HG02885 (cell line): ENCODE measurements around the gene HAUS2.
"Not testable (repeated sequence)": the region's sequence is repeated elsewhere in the genome, so short reads cannot be mapped to it uniquely, and the experiment has no call there.

Experiments
- ATAC-seq: cut with Tn5 transposase; IDR thresholded peaks from one replicate; pipeline ENCODE4 v1.9.1; 2021; ENCODE audit warnings: mild to moderate bottlenecking; ENCODE audit not compliant: unreplicated experiment, poor library complexity

HAUS2 gene

GRCh38 chr15:42575188-42576039, 26.8 kb downstream of the HAUS2 start, which contains the start of gene STARD9:
STARD9 (plus strand) TSS chr15:42575606; CDS start chr15:42575716, 110 bp downstream.
- ATAC-seq = peak; percentile 93

DNA sequence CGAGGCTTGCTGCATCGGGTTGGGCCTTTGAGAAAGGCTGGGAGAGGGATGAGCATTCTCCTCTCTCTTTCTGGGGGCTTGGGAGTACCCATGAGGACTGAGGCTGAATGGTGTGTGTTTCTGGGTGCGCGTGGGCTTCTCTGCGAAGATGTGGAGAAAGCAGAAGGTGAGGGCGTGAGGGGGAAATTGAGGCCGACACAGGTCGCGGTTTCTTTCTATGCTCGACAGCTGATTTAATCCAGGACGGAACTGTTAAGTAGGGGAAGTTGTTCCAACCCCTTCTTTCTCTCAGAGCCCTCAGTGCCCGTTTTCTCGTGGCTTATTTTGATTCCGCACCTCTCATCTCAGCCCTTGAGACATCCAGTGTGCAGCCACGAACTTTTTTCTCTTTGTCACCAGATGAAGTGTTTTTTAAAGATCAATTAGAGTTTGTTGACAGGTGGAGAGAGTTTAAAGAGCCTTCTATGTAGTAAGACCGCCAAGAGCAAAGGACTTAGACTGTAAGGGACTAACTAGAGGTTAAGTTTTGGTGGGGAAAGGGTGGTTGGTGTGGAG, 27.5 kb downstream of the HAUS2 start:
- no peak for ATAC-seq

- no peak for ATAC-seq
Observed at GRCh38 chr15:42576776-42577175, 28.1 kb downstream of the HAUS2 start.

- no peak for ATAC-seq
Observed at GRCh38 chr15:42577514-42578031, 28.9 kb downstream of the HAUS2 start.

DNA sequence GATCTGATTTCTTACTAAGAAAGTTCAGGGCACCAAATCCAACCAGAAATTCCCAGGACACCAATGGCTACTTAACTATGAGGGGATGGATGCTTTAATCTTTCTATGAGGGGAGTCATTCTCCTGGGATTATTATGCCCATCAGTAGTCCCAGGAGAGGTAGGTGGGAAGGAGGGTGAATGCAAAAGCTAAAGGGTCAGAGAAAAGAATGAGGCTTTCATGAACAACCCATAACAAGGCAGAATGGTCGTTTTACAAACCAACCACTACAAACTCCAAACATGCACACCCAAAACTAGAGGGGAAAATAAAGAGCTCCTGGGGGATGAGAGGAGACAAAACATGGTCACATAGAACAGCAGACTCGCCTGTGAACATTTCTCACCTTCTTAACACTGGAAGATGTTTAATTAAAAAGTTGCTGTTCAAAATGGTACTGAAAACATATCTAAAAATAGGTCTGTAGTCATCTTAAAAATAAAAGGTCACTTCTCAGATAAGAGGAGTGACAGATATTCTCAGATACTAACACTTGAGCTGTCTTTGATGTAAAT, 30.4 kb downstream of the HAUS2 start:
- no peak for ATAC-seq

DNA sequence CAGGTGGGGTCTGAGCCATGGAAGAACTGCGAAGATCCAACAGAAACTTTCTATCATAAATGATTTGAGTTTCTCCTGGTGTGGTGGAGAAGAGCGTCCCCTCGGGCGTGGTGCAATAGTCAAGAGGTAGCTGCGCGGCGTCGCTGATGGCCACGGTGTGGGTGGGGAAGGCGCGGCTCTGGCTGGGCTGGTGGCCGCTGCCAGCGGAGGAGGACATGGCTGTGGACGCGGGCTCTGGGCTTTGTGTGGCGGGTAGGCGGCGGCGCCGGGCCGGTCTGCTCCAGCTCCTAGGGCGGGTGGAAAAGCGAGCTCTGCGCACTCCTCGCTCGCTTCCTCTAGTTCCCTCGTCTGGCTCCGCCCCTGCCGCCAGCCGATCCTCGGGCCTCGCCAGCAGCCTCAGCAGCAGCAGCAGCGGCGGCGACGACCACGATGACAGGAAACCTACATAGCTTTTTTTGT, 32.7 kb downstream of the HAUS2 start:
- ATAC-seq = peak; percentile 88

DNA sequence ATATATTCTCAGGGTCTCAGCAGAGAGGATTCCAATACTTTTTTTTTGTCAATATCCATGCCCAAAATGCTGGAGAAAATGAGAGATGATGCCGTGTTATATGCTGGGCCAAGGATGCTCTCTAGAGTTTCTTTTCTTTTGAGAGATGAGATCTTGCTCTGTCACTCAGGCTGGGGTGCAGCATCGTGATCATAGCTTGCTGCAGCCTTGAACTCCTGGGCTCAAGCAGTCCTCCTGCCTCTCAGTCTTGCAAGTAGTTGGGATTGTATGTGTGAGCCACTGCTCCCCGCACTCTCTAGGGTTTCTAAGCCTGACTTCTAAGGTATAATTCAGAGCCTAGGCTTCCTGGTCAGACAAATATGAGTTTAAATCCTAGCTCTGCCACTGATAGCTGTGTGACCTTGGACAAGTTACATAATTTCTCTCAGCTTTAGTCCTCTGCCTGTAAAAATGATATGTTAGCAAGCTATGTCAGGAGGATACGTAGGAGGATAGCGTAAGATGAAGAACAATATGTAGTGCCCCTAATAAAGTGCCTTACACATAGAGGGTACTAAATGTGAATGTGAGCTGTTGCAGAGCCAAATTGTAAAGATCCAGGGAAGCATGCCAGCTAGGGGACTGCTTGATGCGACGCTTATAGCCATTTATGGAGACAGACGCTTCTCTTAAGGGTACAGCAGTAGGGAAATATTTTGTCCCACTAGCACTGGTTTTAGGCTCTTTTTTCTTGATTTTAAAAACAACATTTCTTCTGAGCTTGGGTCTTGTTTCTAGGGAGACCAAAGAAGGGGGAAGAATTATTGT, 34.1 kb downstream of the HAUS2 start:
- no peak for ATAC-seq

DNA sequence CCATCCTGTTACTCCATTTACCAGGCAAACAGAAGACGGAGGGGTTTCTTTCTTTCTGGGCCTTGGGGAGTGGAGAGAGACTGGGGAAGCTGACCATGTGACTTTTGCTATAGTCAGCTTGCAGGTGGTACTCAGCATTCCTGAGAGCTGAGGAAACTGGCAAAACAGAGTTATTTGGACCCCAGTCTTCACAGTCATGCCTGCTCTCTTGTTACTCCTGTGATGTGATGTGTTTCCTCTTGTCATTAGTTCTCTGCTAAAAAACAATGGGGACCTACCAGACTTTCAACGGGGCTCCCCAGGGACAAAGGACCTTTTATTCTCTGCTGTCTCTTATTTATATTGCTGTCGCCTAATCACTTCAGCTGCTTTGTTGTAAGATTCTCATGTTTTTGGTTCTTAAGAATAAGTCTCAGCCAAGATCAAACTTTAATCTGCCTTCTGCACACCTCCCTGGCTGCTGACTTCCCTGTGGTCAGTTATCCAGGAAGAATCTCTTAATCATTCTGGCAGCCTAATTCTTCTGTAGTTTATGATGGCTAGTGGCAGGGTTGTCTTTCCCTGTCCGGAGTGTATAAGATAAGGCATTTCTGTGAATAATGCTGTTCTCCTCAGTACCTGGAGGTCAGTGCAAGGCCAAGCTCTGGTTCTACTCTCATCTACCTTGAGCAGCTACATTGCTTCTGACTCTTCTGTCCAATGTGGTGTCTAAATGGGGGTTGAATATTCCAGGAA, 35.6 kb downstream of the HAUS2 start:
- ATAC-seq = no peak

DNA sequence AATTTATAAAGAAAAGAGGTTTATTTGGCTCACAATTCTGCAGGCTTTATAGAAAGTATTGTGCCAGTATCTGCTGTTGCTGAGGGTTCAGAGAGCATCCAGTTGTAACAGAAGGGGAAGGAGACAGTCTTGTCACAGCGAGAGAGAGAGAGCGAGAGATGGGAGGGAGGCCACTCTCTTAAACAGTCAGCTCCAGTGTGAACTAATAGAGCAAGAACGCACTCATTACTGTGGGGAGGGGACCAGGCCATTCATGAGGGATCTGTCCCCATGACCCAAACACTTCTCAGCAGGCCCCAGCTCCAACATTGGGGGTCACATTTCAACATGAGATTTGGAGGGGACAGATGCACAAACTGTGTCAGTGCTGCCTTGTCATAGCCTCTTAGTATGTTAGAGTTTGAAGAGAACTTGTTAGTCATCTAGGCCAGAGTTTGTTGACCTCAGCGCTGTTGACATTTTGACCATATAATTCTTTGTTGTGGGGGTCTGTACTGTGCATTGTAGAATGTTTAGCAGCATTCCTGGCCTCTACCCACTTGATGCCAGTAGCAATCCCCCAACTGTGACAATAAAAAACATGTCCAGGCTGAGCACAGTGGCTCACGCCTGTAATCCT, 42.1 kb downstream of the HAUS2 start:
- ATAC-seq = no peak

- no peak for ATAC-seq
Observed at GRCh38 chr15:42591238-42591934, 42.7 kb downstream of the HAUS2 start.

DNA sequence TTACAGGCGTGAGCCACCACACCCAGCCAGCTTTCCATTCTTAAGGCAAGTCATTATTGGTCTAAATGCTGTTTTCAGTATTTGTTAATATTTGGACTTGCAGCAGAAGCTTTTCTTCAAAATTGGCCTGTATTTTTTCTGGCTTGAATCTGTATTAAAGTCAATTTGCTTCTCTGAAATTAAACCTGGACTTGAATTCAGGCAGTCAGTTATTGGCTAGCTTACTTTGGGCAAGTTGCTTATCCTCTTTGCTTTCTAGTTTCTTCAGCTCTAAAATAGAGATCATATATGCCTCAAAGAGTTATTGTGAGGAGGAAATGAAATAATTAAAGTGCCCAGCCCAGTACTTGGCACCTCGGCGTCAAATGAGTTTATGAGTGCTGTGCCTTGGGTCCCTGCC, 44.1 kb downstream of the HAUS2 start:
- no peak for ATAC-seq

GRCh38 chr15:42593143-42593542, 44.5 kb downstream of the HAUS2 start:
- no peak for ATAC-seq

GRCh38 chr15:42594095-42594494, 45.5 kb downstream of the HAUS2 start:
- no peak for ATAC-seq

DNA sequence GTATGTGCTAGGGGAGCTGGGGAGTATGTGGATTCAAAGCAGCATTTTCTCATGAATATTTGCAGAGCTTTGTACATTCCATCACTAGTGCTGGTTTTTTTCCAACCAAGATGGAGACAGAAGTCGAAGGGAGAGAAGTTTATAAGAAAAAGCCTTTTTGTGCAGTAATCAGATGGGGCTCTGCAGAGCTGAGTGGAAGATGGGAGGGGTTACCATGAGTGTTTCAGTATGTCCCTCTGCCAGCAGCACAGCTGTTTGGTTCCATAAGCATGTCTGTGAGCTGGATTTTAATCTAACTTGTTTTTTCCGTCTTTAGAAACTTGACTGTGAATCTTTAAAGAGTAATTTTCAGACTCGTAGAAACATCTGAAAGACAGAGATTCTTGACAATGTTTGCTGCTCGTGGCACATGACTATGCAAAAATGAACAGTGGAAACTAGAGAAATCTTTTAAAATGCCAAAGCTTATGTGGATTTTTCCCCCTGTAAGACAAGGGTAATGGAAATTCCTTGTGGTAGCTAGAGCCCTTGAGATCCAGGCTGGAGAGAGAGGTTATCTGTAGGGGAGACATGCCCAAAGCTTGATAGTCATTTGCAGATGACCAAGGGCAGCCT, 47.1 kb downstream of the HAUS2 start:
- ATAC-seq = no peak

GRCh38 chr15:42601316-42601715, 52.7 kb downstream of the HAUS2 start:
- not testable (repeated sequence) for ATAC-seq

DNA sequence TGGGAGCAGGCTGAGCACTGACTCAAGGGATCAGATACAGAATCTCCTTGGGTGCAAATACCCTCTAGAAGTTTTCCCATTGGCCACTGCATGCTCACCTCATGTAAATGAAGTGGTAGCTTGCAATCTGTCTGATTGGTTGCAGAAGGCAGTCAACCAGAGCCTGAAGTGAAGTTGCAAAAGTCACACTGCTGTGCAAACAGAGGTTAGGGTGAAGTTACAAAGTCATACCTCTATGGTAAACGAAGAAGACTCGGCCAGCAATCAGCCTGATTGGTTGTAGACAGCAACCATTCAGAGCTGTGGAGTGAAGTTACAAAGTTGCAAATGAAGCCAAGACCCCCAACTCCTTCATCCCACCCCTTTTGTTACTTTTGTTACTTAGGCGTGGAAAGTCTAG, 53.9 kb downstream of the HAUS2 start:
- ATAC-seq = no peak

- no peak for ATAC-seq
Observed at GRCh38 chr15:42603978-42604377, 55.3 kb downstream of the HAUS2 start.
